HG03139 (cell line): ENCODE data around the gene SLC6A13.
"Not testable (repeated sequence)": the region's sequence is repeated elsewhere in the genome, so short reads cannot be mapped to it uniquely, and the experiment has no call there.

Experiments used
- ATAC-seq: cut with Tn5 transposase; IDR thresholded peaks from one replicate; pipeline ENCODE4 v1.9.1; 2021; ENCODE audit not compliant: unreplicated experiment

SLC6A13 gene

GRCh38 chr12:262817-263216 lies at the start of gene SLC6A13:
TSS of gene SLC6A13 (minus strand) at chr12:262836. CDS start at chr12:260052, 2,784 bp downstream.
- ATAC-seq, result no peak

DNA sequence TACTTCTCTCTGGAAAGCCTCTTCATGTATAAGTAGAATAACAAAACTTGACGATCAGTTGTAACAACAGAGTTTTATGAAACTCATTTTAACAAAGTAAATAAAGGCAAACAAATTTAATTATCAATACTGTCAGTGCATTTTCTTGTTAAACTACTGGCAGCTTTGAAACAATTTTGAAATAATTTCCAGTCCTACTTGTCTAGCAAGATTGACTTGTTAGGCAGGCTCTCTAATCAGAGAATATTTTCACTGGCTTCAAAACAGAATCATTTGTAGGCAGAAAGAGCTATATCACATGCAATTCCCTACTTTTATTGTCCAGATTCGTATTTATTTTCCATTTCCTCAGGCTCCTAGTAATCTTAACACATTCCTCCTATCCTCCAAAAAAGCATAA lies 45.9 kb upstream of the SLC6A13 start:
- no peak for ATAC-seq

DNA sequence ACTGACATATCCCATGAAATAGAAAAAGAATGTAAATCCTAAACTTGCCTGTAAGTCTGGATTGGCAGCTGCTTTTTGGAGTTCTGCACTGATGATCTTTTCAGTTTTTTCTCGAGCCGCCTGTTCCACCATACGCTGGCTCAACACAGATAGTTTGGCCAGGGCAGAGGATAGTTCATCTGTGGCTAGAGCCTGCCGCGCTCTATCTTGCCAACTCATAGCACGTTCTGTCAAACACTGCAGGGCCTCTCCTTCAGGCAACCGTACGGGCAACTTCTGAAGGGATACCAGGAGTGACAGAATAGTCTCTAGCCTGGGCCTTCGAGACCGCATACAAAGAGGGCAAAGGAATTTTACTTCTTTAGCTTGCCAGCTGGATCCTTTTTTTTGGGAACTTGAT lies 44.8 kb upstream of the SLC6A13 start:
- ATAC-seq, result no peak

- ATAC-seq, result no peak
These were observed 42.2 kb upstream of the SLC6A13 start for GRCh38 chr12:304805-305204.

GRCh38 chr12:302766-303165 lies 40.1 kb upstream of the SLC6A13 start:
- not testable (repeated sequence) for ATAC-seq

GRCh38 chr12:300166-300565 lies 37.5 kb upstream of the SLC6A13 start:
- not testable (repeated sequence) for ATAC-seq

DNA sequence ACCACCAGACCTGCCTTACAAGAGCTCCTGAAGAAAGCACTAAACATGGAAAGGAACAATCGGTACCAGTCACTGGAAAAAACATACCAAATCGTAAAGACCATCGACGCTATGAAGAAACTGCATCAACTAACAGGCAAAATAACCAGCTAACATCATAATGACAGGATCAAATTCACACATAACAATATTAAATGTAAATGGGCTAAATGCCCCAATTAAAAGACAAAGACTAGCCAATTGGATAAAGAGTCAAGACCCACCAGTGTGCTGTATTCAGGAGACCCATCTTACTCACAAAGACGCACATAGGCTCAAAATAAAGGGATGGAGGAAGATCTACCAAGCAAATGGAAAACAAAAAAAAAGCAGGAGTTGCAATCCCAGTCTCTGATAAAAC lies 36.9 kb upstream of the SLC6A13 start:
- ATAC-seq, result not testable (repeated sequence)

- not testable (repeated sequence) for ATAC-seq
These were observed 35.4 kb upstream of the SLC6A13 start for GRCh38 chr12:298059-298458.

- no peak for ATAC-seq
These were observed 32.5 kb upstream of the SLC6A13 start for GRCh38 chr12:295132-295531.

DNA sequence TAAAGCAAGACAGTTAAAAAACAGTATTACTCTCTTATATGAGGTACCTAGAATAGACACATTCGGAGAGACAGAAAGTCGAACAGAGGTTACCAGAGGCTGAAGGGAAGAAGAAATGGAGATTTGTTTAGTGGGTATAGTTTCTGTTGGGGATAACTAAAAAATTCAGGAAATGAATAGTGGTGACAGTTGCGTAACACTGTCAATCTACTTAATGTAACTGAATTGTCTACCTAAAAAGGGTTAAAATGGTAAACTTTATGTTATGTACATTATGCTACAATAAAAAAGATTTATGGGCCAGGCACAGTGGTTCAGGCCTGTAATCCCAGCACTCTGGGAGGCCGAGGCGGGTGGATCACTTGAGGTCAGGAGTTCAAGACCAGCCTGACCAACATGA lies 30.6 kb upstream of the SLC6A13 start:
- no peak for ATAC-seq

- ATAC-seq, result no peak
These were observed 29.6 kb upstream of the SLC6A13 start for GRCh38 chr12:292186-292585.

- no peak for ATAC-seq
These were observed 28.6 kb upstream of the SLC6A13 start for GRCh38 chr12:291153-291723.

DNA sequence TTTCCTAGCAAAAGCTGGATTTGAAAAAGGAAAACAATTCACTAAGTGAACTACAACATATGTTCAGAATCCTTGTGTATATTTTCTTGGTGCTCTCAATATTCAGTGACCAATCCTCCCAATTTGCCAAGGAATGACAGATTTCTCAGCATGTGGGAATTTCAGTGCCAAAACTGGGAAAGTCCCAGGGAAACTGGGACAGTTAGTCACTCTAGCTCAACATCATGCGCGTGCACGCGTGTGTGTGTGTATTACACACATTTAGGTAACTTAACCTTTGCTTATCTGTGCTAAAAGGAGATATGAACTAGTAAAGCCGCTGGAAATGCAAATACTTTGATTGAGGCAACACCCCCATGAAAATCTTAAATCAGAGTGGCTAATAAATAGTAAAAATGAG lies 26.1 kb upstream of the SLC6A13 start:
- ATAC-seq, result no peak

- ATAC-seq, result no peak
These were observed 24.1 kb upstream of the SLC6A13 start for GRCh38 chr12:286531-287300.

DNA sequence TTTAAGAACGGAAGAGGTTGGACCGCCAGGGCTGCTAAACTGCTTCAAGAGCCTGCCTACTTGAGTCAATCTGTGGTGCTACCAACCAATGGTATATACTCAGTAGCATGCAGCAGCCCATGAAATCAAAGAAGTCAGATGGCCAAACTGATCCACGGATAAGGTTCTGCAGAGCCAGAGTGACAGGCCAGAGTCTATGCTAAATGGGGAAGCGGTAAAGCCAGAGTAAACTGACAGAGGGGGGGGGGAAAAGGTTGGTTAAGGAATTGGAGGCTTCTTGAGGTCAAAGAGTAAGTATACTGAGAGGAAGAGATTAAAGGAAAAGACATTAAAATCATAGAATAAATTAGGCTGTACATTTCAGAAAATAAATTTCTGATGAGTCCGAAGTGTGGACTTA lies 15.4 kb upstream of the SLC6A13 start:
- no peak for ATAC-seq

- ATAC-seq, result no peak
These were observed 13.2 kb upstream of the SLC6A13 start for GRCh38 chr12:275812-276211.

- no peak for ATAC-seq
These were observed 10.7 kb upstream of the SLC6A13 start for GRCh38 chr12:273382-273781.

GRCh38 chr12:272942-273341 lies 10.3 kb upstream of the SLC6A13 start:
- ATAC-seq, result no peak

- ATAC-seq, result no peak
These were observed 8.5 kb upstream of the SLC6A13 start for GRCh38 chr12:271161-271560.

DNA sequence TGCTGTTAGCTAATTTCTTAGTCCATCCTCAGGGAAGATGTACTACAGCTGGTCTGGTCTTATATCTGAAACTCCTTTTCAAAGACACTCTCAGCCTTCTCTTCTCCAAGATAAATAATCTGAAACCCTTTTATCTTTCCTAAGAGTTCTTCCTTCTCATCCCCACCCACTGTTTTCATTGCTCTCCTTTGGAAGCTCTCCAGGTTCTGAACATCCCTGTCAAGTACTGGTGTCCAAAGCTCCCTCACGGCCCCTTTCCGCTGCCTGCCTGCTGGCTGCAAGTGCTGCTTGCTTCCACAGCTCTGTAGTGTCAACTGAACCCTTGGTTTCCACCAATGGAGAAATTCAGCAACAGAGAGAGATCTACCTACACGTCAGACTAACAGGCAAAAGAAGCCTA lies 6.6 kb upstream of the SLC6A13 start:
- no peak for ATAC-seq

GRCh38 chr12:268483-268840 lies 5.8 kb upstream of the SLC6A13 start:
- no peak for ATAC-seq

DNA sequence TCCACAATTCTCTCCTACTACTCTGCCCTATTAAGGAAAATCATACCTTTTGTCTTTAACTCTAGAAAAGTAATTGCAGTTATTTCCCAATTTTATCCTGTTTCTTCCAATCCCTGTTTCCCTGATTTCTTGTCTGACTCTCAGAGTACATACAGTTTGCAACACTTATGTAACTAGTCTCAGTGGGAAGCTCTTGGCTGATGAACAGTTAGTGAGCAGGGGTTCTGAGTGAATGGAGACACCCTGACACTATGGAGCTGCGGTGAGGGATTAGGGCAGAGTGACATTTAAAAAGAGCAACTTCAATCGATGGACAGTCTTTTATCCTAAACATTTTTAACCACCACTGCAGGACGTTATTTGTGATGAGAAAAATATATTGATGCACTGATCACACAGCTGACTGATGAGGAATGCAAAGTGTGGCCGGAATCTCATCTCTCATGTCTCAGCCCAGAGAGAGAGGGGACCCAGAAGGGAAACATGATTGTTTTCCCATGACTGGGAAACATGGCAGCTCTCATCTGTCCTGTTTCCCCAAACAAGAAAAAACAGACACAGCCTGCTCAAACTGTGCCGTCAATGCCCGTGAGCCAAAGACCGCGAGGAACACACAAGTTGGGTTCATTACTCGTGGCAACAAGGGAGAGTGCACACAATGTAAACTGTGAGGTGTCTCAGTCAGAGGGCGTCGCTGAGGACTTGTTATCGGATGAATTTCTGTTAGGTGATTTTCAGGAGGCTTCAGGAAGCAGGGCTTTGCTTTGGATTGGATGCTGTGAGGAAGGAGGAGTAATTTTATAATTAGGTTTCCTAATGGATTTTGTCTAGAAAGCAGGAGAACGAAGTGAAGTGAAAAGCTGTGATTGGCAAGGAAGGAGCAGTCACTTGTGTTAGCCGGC lies 5.2 kb upstream of the SLC6A13 start:
- ATAC-seq, result no peak
